Transverse colon (tissue), 4 donors: ENCODE measurements around the gene NOC4L.
A peak's percentile ranks its signal among the peaks of the same experiment; 100 is the strongest.

ENCODE experiments used
- EP300 ChIP-seq: sonication (generic); formaldehyde crosslinking; IDR thresholded peaks from one replicate; pipeline ENCODE4 v1.6.1; 2017; ENCODE audit warnings: antibody characterized with exemption, low read depth
- POLR2A ChIP-seq: fragments of 450-650 bp; IDR thresholded peaks from one replicate; pipeline ENCODE4 v1.6.1; 2016; ENCODE audit warnings: antibody characterized with exemption, mild to moderate bottlenecking, moderate library complexity
- POLR2AphosphoS5 ChIP-seq, 3 donors: sonication (generic); formaldehyde crosslinking; IDR thresholded peaks; one replicate each; pipeline ENCODE4 v1.6.1; 2016; ENCODE audit warnings: antibody characterized with exemption in 3 of 3
- TF ChIP-seq, protein P1 (sequence below), 5 experiments: fragments of 200-600 bp in 3 of 5; fragments of 450-650 bp in 2 of 5; sonication (generic) in 3 of 5; IDR thresholded peaks; 1 replicate in 2 of 5; 2 replicates in 3 of 5; pipeline ENCODE4 v1.5.1; 2016 to 2017; ENCODE audit warnings: antibody characterized with exemption in 5 of 5, inconsistent platforms in 3 of 5, mild to moderate bottlenecking in 2 of 5, moderate library complexity in 1 of 5

DNA sequence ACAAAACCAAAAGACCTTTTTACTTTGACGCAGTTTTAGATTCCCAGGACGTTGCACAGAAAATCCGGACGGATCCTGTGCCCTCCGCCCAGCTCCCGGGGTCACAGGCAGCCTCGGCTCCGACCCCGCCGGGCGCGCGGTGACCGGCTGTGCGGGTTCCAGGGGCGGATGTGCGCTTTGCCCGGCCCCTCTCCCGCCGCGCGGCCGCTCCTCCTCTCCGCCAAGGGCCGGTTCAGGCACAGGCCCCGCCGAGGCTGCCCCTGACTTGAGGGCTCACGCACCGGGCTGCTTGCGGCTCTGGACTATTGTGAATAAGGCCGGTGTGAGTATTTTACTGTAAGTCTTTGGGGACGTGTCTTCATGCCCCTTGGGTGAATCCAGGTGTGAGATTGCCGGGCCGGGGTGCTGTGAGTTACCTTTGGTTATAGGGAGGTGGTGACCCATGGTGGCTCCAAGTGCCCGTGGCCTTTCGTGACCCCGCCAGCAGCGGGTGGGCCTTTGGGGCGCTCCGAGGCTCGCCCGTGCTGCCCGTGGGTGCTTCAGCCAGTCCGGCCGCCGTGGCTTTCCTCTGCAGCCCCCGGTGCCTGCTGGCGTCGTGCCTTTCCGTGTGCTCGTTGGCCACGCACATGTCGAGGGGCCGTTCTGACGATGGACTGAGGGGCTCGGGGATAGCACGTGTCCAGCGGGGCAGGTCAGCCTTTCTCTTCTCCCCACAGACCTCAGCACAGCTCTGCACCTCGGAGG lies 45.9 kb downstream of the NOC4L start:
- TF ChIP-seq, protein P1, sequence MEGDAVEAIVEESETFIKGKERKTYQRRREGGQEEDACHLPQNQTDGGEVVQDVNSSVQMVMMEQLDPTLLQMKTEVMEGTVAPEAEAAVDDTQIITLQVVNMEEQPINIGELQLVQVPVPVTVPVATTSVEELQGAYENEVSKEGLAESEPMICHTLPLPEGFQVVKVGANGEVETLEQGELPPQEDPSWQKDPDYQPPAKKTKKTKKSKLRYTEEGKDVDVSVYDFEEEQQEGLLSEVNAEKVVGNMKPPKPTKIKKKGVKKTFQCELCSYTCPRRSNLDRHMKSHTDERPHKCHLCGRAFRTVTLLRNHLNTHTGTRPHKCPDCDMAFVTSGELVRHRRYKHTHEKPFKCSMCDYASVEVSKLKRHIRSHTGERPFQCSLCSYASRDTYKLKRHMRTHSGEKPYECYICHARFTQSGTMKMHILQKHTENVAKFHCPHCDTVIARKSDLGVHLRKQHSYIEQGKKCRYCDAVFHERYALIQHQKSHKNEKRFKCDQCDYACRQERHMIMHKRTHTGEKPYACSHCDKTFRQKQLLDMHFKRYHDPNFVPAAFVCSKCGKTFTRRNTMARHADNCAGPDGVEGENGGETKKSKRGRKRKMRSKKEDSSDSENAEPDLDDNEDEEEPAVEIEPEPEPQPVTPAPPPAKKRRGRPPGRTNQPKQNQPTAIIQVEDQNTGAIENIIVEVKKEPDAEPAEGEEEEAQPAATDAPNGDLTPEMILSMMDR (IDR thresholded peaks at IDR 0.05), result peak in 2 of 5 experiments; percentile 22 to 27
- no peak for TF ChIP-seq POLR2A
- no peak for TF ChIP-seq POLR2AphosphoS5 (IDR thresholded peaks at IDR 0.05)
- no peak for TF ChIP-seq EP300
